ENCODE measurements around the gene BANF2. TPM values are rescaled to one million over a fixed set of nuclear protein-coding genes. Genes with fewer than 3 reads are reported as not detected.

BANF2 gene
- total and polyA plus RNA-seq, 10 of the 15 experiments (the other 5 are each of a cell fraction or from before 2014, with no cell fraction given), result not detected

DNA sequence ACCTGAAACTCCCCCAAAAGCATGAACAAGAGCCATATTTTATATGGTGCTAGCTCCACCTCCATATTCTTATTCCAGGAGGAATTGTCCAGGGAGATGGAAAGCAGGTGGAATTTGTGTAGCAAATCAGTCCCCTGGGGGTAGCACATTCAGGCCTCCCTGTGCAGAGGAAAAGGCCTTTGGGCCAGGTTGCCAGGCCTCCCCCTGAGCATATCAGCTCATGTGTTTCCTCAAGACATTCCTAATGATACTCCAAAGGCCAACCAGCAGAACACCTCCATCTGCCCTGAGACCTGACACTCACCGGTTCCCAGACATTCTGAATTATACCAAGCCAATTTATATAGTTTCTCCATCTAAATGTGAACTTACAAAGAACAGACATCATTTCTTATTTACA is 2.6 kb upstream of the BANF2 start:
- ChIA-PET POLR2A (no interaction called here), RAD21 (ENCODE audit: unreplicated experiment) (no interaction called here), SMC1A (ENCODE audit: uncharacterized antibody, unreplicated experiment) (no interaction called here), CTCF (no interaction called here)
- ATAC-seq (no peak), DNase-seq (ENCODE audit: low read depth, low spot score) (no peak), FAIRE-seq (no peak)
- H3K27me3 ChIP-seq (replicated peaks in 1 of 2; ENCODE audit: control insufficient read depth in 2 of 2, insufficient read depth in 2 of 2, low read length in 1 of 2), result peaks cover 0 to 3% of the 10 kb centered on the region in 2 experiments; a peak in 2 of 4 replicates
- no peak overlapping the region for H3K4me3 ChIP-seq
- H3K4me2 ChIP-seq (ENCODE audit: control insufficient read depth, insufficient read depth), result no peak overlapping the region
- intact Hi-C loops (cut with micrococcal nuclease; ENCODE audit: unreplicated experiment) (no loop called here), in situ Hi-C loops (cut with MboI) (no loop called here)
- H4K20me1 ChIP-seq (ENCODE audit: control insufficient read depth, insufficient read depth), result no peaks in the 10 kb centered on the region
- H3K4me1 ChIP-seq (ENCODE audit: control insufficient read depth, insufficient read depth, low read length), result no peaks in the 10 kb centered on the region
- no peaks in the 10 kb centered on the region; the same call in 2 of the 3 replicates for H3K9me3 ChIP-seq (replicated peaks; ENCODE audit: control insufficient read depth, insufficient read depth, low read length)
- 0% methylated on average over 1 of the region's 1 CpG for WGBS (ENCODE audit: insufficient coverage, insufficient replicate concordance, low lambda C conversion rate, missing lambda C conversion rate)
- no peaks in the 10 kb centered on the region for H3K36me3 ChIP-seq (ENCODE audit: control insufficient read depth in 2 of 2, insufficient read depth in 2 of 2, low read length in 1 of 2)
- no peak overlapping the region for H3K9ac ChIP-seq (ENCODE audit: control insufficient read depth, insufficient read depth, low read length)
- BruUV-seq (replicated peaks), result no TSS peak
- H2AFZ ChIP-seq (ENCODE audit: control insufficient read depth, low read depth, low read length), result no peak overlapping the region
- no peak overlapping the region for H3K27ac ChIP-seq (ENCODE audit: control insufficient read depth, insufficient read depth)
- no peaks in the 10 kb centered on the region for H3K79me2 ChIP-seq (ENCODE audit: control insufficient read depth, insufficient read depth, low read length)
- TF ChIP-seq MTA3 (IDR thresholded peaks at IDR 0.05; ENCODE audit: borderline replicate concordance, low read length) (no peak), SUPT20H (IDR thresholded peaks at IDR 0.05; ENCODE audit: borderline replicate concordance, control insufficient read depth, low read depth, low read length) (no peak), PAX5 (IDR thresholded peaks at IDR 0.05; ENCODE audit: borderline replicate concordance, low read depth, low read length) (no peak), CBX5 (IDR thresholded peaks at IDR 0.05; ENCODE audit: low read depth) (no peak), JUNB (IDR thresholded peaks at IDR 0.05) (no peak), EGR1 (IDR thresholded peaks at IDR 0.05; ENCODE audit: borderline replicate concordance in 1 of 2, low read depth in 2 of 2, low read length in 2 of 2) (no peak), ASH2L (IDR thresholded peaks at IDR 0.05; ENCODE audit: borderline replicate concordance, low read depth) (no peak)
- TF ChIP-seq, protein P1, sequence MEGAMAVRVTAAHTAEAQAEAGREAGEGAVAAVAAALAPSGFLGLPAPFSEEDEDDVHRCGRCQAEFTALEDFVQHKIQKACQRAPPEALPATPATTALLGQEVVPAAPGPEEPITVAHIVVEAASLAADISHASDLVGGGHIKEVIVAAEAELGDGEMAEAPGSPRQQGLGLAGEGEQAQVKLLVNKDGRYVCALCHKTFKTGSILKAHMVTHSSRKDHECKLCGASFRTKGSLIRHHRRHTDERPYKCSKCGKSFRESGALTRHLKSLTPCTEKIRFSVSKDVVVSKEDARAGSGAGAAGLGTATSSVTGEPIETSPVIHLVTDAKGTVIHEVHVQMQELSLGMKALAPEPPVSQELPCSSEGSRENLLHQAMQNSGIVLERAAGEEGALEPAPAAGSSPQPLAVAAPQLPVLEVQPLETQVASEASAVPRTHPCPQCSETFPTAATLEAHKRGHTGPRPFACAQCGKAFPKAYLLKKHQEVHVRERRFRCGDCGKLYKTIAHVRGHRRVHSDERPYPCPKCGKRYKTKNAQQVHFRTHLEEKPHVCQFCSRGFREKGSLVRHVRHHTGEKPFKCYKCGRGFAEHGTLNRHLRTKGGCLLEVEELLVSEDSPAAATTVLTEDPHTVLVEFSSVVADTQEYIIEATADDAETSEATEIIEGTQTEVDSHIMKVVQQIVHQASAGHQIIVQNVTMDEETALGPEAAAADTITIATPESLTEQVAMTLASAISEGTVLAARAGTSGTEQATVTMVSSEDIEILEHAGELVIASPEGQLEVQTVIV (IDR thresholded peaks at IDR 0.05; ENCODE audit: borderline replicate concordance, partially characterized antibody), result no peak
- TF ChIP-seq, protein P2, sequence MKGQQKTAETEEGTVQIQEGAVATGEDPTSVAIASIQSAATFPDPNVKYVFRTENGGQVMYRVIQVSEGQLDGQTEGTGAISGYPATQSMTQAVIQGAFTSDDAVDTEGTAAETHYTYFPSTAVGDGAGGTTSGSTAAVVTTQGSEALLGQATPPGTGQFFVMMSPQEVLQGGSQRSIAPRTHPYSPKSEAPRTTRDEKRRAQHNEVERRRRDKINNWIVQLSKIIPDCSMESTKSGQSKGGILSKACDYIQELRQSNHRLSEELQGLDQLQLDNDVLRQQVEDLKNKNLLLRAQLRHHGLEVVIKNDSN (IDR thresholded peaks at IDR 0.05; ENCODE audit: borderline replicate concordance, extremely low read length, insufficient read depth, low read depth, low read length), result no peak
- TF ChIP-seq, protein P3, sequence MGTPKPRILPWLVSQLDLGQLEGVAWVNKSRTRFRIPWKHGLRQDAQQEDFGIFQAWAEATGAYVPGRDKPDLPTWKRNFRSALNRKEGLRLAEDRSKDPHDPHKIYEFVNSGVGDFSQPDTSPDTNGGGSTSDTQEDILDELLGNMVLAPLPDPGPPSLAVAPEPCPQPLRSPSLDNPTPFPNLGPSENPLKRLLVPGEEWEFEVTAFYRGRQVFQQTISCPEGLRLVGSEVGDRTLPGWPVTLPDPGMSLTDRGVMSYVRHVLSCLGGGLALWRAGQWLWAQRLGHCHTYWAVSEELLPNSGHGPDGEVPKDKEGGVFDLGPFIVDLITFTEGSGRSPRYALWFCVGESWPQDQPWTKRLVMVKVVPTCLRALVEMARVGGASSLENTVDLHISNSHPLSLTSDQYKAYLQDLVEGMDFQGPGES (IDR thresholded peaks at IDR 0.05), result no peak
- TF ChIP-seq, protein P4, sequence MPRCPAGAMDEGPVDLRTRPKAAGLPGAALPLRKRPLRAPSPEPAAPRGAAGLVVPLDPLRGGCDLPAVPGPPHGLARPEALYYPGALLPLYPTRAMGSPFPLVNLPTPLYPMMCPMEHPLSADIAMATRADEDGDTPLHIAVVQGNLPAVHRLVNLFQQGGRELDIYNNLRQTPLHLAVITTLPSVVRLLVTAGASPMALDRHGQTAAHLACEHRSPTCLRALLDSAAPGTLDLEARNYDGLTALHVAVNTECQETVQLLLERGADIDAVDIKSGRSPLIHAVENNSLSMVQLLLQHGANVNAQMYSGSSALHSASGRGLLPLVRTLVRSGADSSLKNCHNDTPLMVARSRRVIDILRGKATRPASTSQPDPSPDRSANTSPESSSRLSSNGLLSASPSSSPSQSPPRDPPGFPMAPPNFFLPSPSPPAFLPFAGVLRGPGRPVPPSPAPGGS (IDR thresholded peaks at IDR 0.05; ENCODE audit: borderline replicate concordance, insufficient read depth, low read depth, low read length, poor library complexity, severe bottlenecking), result no peak
- TF ChIP-seq, protein P5, sequence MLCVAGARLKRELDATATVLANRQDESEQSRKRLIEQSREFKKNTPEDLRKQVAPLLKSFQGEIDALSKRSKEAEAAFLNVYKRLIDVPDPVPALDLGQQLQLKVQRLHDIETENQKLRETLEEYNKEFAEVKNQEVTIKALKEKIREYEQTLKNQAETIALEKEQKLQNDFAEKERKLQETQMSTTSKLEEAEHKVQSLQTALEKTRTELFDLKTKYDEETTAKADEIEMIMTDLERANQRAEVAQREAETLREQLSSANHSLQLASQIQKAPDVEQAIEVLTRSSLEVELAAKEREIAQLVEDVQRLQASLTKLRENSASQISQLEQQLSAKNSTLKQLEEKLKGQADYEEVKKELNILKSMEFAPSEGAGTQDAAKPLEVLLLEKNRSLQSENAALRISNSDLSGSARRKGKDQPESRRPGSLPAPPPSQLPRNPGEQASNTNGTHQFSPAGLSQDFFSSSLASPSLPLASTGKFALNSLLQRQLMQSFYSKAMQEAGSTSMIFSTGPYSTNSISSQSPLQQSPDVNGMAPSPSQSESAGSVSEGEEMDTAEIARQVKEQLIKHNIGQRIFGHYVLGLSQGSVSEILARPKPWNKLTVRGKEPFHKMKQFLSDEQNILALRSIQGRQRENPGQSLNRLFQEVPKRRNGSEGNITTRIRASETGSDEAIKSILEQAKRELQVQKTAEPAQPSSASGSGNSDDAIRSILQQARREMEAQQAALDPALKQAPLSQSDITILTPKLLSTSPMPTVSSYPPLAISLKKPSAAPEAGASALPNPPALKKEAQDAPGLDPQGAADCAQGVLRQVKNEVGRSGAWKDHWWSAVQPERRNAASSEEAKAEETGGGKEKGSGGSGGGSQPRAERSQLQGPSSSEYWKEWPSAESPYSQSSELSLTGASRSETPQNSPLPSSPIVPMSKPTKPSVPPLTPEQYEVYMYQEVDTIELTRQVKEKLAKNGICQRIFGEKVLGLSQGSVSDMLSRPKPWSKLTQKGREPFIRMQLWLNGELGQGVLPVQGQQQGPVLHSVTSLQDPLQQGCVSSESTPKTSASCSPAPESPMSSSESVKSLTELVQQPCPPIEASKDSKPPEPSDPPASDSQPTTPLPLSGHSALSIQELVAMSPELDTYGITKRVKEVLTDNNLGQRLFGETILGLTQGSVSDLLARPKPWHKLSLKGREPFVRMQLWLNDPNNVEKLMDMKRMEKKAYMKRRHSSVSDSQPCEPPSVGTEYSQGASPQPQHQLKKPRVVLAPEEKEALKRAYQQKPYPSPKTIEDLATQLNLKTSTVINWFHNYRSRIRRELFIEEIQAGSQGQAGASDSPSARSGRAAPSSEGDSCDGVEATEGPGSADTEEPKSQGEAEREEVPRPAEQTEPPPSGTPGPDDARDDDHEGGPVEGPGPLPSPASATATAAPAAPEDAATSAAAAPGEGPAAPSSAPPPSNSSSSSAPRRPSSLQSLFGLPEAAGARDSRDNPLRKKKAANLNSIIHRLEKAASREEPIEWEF (IDR thresholded peaks at IDR 0.05; ENCODE audit: insufficient replicate concordance, low read depth, low read length), result no peak
